ENCODE measurements around the gene ADAMTS17.

- TF ChIP-seq CTCF (IDR thresholded peaks at IDR 0.05) (no peak), POLR2A (IDR thresholded peaks at IDR 0.05) (no peak)
Observed at GRCh38 chr15:100060276-100060926, 281.4 kb downstream of the ADAMTS17 start.
